Upper lobe of left lung (tissue), 4 donors: ENCODE data around the gene SLC38A5.

ENCODE experiments used
- EP300 ChIP-seq, 4 donors: sonication (generic); formaldehyde crosslinking; IDR thresholded peaks; one replicate each; pipeline ENCODE4 v1.5.1; 2017; ENCODE audit warnings: antibody characterized with exemption in 4 of 4, control low read depth in 2 of 4
- POLR2A ChIP-seq, 4 donors: fragments of 450-650 bp; IDR thresholded peaks; one replicate each; pipeline ENCODE4 v1.5.1; 2016 to 2017; ENCODE audit warnings: antibody characterized with exemption in 4 of 4, mild to moderate bottlenecking in 2 of 4
- TF ChIP-seq, protein P1 (sequence below), 6 experiments: fragments of 450-650 bp in 4 of 6; fragments of 200-600 bp in 2 of 6; sonication (generic) in 2 of 6; IDR thresholded peaks; one replicate each; pipeline ENCODE4 v1.5.1; 2016 to 2019; ENCODE audit warnings: antibody characterized with exemption in 6 of 6

DNA sequence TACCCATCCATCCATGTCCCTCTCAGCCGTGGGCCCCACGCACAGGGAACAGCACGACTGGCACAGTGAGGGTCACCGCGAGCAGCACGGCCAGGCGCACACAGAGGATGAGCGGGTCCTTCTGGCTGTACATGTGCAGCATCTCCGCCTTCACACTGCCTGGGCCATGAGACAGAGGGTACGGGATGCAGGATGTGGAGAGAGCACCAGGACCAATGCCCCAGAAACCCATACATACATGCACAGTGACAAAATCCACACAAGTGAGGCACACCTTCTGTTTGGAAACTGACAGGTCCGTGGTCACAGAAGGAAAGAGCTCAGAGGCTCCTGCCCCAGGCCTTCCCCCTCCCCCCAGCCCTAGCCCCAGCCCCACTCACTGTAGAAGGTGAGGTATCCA lies 9.5 kb downstream of the SLC38A5 start:
- TF ChIP-seq EP300 (IDR thresholded peaks at IDR 0.05) (no peak), POLR2A (IDR thresholded peaks at IDR 0.05) (no peak)
- TF ChIP-seq, protein P1, sequence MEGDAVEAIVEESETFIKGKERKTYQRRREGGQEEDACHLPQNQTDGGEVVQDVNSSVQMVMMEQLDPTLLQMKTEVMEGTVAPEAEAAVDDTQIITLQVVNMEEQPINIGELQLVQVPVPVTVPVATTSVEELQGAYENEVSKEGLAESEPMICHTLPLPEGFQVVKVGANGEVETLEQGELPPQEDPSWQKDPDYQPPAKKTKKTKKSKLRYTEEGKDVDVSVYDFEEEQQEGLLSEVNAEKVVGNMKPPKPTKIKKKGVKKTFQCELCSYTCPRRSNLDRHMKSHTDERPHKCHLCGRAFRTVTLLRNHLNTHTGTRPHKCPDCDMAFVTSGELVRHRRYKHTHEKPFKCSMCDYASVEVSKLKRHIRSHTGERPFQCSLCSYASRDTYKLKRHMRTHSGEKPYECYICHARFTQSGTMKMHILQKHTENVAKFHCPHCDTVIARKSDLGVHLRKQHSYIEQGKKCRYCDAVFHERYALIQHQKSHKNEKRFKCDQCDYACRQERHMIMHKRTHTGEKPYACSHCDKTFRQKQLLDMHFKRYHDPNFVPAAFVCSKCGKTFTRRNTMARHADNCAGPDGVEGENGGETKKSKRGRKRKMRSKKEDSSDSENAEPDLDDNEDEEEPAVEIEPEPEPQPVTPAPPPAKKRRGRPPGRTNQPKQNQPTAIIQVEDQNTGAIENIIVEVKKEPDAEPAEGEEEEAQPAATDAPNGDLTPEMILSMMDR (IDR thresholded peaks at IDR 0.05) = no peak
